GM19351 (cell line): Measurements from ENCODE around the gene ARHGEF1.
A peak's percentile ranks its signal among the peaks of the same experiment; 100 is the strongest.

ENCODE experiments used
- ATAC-seq: cut with Tn5 transposase; IDR thresholded peaks from one replicate; pipeline ENCODE4 v1.9.1; 2021; ENCODE audit warnings: mild to moderate bottlenecking, moderate library complexity; ENCODE audit not compliant: unreplicated experiment

The ARHGEF1 gene

GRCh38 chr19:41882568-41883462 lies at the start of gene ARHGEF1:
ARHGEF1 (plus strand) TSS chr19:41883184; CDS start chr19:41888083, 4,899 bp downstream.
- ATAC-seq: no peak

DNA sequence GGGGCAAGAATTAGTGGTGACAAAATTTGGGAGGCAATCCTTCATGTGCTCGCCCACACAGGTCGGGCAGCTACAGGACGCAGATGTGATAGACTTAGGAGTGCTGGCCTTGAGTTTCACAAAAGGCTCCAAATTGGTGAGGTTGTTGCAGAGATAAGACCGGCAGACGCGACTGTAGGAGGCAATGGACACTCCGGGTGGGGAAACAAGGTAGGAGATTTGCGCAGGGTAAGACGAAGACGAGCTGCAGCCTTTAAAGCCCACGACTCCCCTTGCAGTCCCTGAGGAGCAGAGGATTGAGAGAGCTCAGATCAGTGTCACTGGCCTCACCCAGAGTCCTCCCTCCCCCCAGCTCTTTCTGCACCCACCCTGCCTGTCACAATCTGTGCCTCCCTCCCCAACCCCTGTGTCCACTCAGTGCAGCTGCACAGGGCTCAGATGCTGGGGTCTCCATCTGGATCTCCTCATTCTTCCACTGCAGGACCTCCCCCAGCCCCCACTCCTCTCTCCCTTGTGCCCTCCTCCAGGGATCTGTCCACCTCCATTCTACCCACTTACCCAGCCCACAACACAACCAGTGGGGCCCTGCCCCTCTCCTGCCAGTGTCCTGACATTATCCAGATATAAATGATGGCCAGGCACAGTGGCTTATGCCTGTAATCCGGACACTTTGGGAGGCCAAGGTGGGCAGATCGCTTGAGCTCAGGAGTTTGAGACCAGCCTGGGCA lies 44.8 kb upstream of the ARHGEF1 start:
- ATAC-seq: no peak

DNA sequence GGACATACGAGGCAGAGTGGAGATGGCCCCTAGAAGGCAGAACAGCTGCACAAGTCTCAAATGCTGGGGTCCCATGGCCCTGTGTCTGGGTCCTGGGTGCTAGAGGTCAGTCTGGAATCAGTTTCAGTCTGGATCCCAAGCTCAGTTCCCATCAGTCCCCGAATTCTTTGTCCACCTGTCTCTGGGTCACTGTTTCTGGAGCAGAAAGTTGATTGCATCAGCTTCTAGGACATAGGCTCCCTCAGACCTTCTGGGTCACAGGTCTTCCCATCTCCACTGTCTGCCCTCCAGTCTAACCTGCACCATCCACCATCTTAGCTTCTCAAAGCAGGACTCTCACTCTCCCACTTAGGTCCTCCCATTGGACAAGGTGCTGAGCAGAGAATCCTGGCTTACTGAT lies 43.8 kb upstream of the ARHGEF1 start:
- ATAC-seq: no peak

DNA sequence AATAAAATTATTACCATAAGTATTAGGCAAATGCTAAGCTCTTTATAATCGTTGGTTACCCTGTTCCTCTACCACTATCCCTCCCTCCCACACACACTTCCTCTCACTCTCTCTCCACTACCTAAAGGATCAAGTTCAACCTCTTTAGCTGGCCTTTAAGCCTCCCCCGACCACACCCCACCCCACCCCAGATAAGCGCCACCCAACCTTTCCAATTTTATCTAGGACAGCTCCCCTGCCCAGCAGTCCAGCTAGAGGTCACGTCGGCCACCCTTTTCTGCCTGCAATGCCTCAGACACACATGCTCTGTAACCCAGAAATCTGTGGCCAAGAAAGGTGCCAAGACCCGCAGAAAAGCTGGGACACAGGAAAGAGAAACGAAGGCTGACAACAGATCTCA lies 39.6 kb upstream of the ARHGEF1 start:
- ATAC-seq: no peak

GRCh38 chr19:41844601-41845000 lies 38.4 kb upstream of the ARHGEF1 start, which contains the start of gene LYPD4:
LYPD4 (minus strand) TSS chr19:41844683; CDS start chr19:41839285, 5,398 bp downstream.
- ATAC-seq: no peak

DNA sequence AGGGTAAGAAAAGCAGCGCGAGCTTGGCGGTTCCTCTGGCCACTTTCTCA lies 38.2 kb upstream of the ARHGEF1 start, which contains the start of gene DMRTC2:
DMRTC2 (plus strand) TSS at position 42 of the 50 bp plus-strand sequence. CDS start 2,387 bp downstream, outside the sequence.
- ATAC-seq: no peak

GRCh38 chr19:41845051-41845590 lies 37.9 kb upstream of the ARHGEF1 start:
- no peak for ATAC-seq

GRCh38 chr19:41847351-41848105 lies 35.5 kb upstream of the ARHGEF1 start:
- no peak for ATAC-seq

DNA sequence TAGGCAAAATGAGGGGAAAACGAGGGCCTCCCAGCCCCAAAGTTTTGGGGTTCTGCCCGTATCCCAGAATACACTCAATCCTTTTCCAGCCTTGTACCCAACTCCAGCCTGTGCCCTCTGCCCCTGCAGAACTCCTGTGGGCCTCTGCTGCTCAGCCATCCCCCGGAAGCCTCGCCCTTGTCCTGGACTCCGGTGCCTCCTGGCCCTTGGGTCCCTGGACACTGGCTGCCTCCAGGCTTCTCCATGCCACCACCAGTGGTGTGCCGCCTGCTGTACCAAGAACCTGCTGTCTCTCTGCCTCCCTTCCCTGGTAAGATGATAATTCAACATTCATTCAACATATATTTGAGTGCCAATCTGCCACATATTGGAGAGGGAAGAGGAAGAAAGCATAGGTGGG lies 34.3 kb upstream of the ARHGEF1 start:
- ATAC-seq: no peak

DNA sequence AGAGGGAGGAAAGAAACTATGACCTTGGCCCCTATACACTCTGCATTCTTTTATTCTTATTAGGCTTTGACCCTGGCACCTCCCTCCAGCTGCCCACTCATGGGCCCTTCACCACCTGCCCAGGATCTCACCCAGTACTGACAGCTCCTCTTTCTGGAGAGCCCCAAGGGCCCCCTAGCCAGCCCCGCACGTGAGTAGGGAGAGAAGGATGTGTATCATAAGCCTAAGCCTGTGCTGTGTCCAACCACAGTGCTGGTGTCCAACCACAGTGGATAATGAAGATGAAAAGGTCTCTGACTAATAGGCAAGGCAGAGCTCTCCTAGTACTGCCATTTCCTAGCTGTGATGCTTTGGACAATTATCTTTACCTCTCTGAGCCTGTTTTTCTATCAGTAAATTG lies 33.9 kb upstream of the ARHGEF1 start:
- ATAC-seq: no peak

DNA sequence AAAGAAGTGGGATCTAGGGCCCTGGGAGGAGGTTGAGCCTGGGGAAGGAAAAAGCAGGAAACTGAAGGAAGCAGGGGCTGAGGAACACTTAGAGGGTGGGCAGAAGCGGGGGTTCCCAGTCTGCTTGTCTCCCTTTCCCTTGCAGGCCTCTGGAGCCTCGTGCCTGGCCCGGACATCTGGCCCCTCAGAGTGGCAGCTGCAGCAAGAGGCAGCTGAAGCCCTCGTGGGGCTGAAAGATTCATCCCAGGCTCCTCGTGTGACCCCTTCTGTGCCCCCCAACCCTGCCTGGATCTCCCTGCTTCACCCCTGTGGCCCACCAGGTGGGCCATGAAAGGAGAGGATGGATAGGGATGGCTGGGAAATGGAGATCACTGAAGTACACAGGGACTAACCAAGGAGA lies 32.6 kb upstream of the ARHGEF1 start:
- no peak for ATAC-seq

GRCh38 chr19:41851456-41851855 lies 31.5 kb upstream of the ARHGEF1 start:
- ATAC-seq: no peak

DNA sequence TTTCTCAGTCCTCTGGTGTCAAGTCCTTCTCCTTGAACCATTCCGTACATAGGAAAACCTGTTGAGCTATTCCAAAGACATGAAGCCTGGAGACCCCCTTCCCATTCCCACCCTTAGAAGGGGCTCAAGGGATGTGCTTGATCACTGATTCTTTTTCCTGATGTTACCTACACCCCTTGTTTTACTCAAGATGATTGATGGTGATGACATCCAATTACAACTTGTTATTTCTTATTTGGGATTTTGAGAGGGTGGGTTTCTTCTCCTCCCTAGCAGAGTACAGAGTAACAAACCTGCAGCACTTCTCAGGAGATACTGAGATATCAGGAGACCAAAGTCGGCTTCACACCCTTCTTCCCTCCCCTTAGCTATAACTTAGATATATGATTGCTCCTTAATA lies 29.6 kb upstream of the ARHGEF1 start:
- no peak for ATAC-seq

- ATAC-seq: no peak
Observed at GRCh38 chr19:41853768-41854167, 29.2 kb upstream of the ARHGEF1 start.

GRCh38 chr19:41859213-41859617 lies 23.8 kb upstream of the ARHGEF1 start:
- ATAC-seq: no peak

DNA sequence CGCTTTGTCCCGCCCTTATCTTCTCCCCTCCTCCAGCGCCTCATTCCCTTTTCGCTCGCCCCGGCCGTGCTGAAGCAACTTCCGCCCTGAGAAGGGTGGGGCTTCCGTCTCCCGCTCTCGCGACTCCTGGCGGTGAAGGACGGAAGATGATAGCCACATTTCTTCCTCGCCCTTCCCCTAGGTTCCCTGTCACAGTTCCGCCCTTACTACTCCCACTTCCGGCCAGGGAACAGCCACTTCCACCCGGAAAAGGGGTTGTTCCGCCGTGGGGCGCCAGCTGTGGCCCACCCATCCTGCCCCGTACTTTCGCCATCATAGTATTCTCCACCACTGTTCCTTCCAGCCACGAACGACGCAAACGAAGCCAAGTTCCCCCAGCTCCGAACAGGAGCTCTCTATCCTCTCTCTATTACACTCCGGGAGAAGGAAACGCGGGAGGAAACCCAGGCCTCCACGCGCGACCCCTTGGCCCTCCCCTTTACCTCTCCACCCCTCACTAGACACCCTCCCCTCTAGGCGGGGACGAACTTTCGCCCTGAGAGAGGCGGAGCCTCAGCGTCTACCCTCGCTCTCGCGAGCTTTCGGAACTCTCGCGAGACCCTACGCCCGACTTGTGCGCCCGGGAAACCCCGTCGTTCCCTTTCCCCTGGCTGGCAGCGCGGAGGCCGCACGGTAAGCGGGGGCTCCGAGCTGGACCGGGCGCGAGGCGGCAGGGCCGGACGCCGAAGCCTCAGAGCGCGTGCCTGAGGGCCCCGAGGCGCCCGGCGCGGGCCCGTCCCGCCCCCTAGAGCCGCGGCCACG lies 23.2 kb upstream of the ARHGEF1 start, which contains the start of gene RPS19:
RPS19 (plus strand) TSS at position 638 of the 801 bp plus-strand sequence. CDS start 520 bp downstream, outside the sequence.
- peak; percentile 70 for ATAC-seq

GRCh38 chr19:41860419-41861115 lies 22.4 kb upstream of the ARHGEF1 start:
- ATAC-seq: peak; percentile 33

- no peak for ATAC-seq
Observed at GRCh38 chr19:41861116-41861768, 21.7 kb upstream of the ARHGEF1 start.

DNA sequence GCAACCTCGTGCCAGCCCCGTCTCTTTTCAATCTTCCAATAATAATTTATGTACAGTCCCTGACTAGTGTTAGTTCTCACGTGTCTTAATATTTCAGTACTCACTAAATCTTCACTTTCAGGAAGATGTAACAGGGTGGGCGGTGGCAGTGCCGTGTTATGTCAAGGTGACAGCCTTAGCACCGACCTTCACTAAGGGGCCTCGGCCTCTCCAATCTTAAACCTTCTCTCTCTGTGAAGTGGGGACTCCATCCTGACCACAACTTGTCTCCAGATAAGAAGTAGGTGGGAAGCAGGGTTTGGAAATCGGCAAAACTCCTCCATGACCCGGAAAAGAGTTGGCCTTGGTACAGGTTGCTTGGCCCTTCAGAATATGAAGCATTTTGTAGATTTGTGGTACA lies 21.1 kb upstream of the ARHGEF1 start:
- ATAC-seq: no peak
